Stimulated activated naive CD8-positive, alpha-beta T cell treated with anti-CD3 and anti-CD28 coated beads, Interleukin-15, amount 100 ng/mL, for 72 hours (primary cell): ENCODE results near the gene CLMN.
"Not testable (repeated sequence)": the region's sequence is repeated elsewhere in the genome, so short reads cannot be mapped to it uniquely, and the experiment has no call there.

Source experiments
- ATAC-seq: fragments of 150-1000 bp; cut with Tn5 transposase; 2 replicates; pipeline ENCODE4 v1.10.0; 2021; ENCODE audit warnings: mild to moderate bottlenecking, moderate library complexity
- DNase-seq, 2 donors: peaks; one replicate each; pipeline ENCODE4 v3.0.0; 2021 to 2022
- H3K27ac Mint-ChIP-seq, 2 donors: one replicate each; pipeline ENCODE4 v1.8.0; 2022; ENCODE audit warnings: mild to moderate bottlenecking in 2 of 2, mixed read lengths in 2 of 2, moderate library complexity in 2 of 2
- H3K27me3 Mint-ChIP-seq: one replicate; pipeline ENCODE4 v1.8.0; 2022; ENCODE audit warnings: mixed read lengths
- H3K4me1 Mint-ChIP-seq: one replicate; pipeline ENCODE4 v1.8.0; 2022; ENCODE audit warnings: mild to moderate bottlenecking, mixed read lengths
- H3K4me3 Mint-ChIP-seq, 2 donors: one replicate each; pipeline ENCODE4 v1.8.0; 2022; ENCODE audit warnings: mild to moderate bottlenecking in 2 of 2, mixed read lengths in 2 of 2, moderate library complexity in 1 of 2
- H3K9me3 Mint-ChIP-seq, 2 donors: one replicate each; pipeline ENCODE4 v1.8.0; 2022; ENCODE audit warnings: mixed read lengths in 2 of 2

Gene CLMN

DNA sequence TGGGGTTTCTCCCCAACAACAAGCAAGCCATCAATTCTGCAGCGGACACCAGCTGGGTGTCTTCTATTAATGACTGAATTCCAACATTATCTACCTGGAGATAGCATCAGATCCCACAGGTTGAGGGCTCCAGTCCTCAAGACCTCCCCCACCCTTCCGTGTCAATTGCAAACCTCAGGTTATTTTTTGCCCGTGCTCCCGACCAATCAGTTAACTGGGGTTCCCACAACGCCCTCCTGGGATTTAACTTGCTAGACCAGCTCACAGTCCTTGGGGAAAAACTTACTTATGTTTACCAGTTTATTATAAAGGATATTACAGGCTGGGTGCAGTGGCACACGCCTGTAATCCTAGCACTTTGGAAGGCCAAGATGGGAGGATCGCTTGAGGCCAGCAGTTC is 172.1 kb downstream of the CLMN start:
- H3K4me3 Mint-ChIP-seq: no peak overlapping the region
- H3K9me3 Mint-ChIP-seq: peaks cover 7 to 13% of the 10 kb centered on the region in 2 donors
- DNase-seq: no peak

DNA sequence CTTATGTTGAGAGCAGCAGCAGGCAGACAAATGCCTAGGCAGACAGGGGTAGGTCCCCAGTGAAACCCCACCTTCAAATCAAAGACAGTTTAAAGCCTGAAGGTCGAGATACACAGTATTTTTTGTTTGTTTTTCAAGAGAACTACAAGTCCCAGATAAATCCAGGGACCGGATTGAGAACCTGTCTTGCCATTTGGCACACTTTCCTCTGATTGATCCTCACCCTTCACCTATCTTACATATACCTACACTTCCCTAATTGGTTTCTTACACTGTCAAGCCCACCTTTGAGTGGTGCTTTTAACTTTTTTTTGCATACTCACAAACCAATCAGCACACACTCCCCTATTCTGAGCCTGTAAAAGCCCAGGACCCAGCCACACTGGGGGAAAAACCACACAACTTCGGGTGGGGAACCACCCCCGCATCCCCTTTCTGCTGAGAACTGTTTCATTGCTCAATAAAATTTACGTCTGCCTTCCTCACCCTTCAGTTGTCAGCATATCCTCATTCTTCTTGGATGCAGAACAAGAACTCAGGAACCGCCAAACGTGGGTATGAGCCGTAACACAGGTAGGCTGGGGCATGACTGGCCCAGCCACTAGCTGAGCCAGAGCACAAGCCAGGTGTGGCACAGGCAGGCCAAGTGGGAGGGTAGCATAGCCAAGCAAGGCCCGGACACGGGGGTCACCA is 173.5 kb downstream of the CLMN start:
- no peak for ATAC-seq
- peaks cover 91% of the 10 kb centered on the region for H3K4me1 Mint-ChIP-seq
- H3K4me3 Mint-ChIP-seq: no peak overlapping the region
- H3K27me3 Mint-ChIP-seq: no peaks in the 10 kb centered on the region
- peaks cover 7 to 13% of the 10 kb centered on the region in 2 donors for H3K9me3 Mint-ChIP-seq
- no peak for DNase-seq
- H3K27ac Mint-ChIP-seq: no peak overlapping the region

More for the DNA sequence above, 172.1 kb downstream of the CLMN start:
- no peak for ATAC-seq
- H3K27ac Mint-ChIP-seq: peak overlapping the region in 1 of 2 donors; percentile 40
- no peaks in the 10 kb centered on the region for H3K27me3 Mint-ChIP-seq
- H3K4me1 Mint-ChIP-seq: peaks cover 91% of the 10 kb centered on the region

DNA sequence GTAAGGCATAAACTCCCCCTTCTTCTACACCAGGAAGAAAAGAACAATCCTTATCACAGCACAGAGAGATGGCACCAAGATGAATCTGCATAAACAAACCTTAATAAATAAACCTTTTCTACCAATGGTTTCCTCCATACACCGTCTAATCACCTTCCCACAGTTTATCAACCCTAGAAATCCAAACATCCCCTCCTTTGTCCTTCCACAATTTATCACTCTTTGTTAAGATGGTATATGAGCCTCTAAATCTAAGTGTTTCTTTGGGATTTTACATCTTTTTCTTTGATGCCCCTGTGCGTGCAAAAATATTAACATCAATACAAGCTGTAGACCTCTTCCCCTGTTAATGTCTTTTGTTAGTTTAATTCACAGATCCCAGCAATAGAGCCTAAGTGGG is 174.9 kb downstream of the CLMN start:
- Mint-ChIP-seq H3K4me1 (peaks cover 88% of the 10 kb centered on the region), H3K27ac (no peak overlapping the region), H3K4me3 (peak overlapping the region in 1 of 2 donors; percentile 23), H3K9me3 (peaks cover 7 to 13% of the 10 kb centered on the region in 2 donors), H3K27me3 (no peaks in the 10 kb centered on the region)
- ATAC-seq (no peak), DNase-seq (no peak)

DNA sequence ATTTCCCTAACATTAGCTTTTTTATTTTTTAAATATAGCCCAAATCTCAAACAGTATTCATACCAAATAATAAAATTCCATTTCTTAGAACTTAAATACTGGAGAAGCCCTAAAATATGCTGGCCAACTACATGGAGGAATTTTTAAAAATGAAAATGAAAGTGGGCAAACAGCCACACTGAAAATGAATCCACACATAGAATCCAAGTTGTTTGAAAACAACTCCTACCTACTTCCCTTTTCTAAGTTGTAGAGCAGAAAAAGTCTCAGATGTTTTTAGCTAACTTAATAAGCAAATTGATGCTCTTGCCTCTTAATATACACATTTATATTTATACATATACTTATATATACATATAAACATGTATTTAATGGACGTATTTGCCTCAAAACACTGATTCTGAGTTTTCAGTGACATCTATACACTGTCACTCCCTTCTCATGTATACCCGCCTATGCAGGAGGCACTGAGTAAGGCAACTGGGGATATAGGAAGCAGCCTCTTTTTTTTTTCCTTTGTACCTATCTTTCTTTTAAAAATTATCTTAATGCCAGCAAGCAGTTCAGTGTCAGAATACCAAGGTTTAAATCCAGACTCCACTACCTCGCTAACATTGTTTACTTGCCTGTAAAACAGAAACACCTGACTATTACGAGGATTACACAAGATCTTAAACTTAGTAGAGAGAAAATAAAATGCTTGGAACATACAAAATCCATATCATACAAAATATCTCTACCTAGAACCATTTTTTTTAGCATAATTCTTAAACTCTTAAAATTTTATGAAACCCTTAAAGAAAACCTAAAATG is 175.7 kb downstream of the CLMN start:
- ATAC-seq (no peak), DNase-seq (no peak)
- no peaks in the 10 kb centered on the region for H3K27me3 Mint-ChIP-seq
- H3K4me1 Mint-ChIP-seq: peaks cover 89% of the 10 kb centered on the region
- peak overlapping the region in 1 of 2 donors; percentile 35 for H3K4me3 Mint-ChIP-seq
- H3K9me3 Mint-ChIP-seq: peaks cover 7 to 13% of the 10 kb centered on the region in 2 donors
- peak overlapping the region in 1 of 2 donors; percentile 14 for H3K27ac Mint-ChIP-seq

DNA sequence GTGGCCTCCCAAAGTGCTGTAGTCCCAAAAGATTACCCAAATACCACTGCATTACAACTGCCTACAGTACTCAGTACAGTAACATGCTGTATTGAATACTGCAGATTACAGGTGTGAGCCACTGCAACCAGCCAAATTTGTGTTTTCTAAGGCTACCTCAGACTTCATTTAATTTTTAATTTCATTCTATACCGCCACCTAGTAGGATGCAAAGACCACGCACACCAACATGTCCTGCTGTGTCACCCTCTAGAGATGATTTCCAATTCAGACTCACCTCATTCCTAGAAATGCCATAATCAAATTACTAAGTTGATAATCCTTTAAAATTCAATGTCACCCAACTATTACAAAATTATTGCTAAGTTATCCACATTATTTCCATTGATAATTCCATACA is 177.5 kb downstream of the CLMN start:
- Mint-ChIP-seq H3K27ac (no peak overlapping the region), H3K4me1 (peaks cover 88% of the 10 kb centered on the region), H3K27me3 (no peaks in the 10 kb centered on the region), H3K9me3 (peaks cover 4 to 13% of the 10 kb centered on the region in 2 donors), H3K4me3 (no peak overlapping the region)
- ATAC-seq: no peak
- DNase-seq: no peak

DNA sequence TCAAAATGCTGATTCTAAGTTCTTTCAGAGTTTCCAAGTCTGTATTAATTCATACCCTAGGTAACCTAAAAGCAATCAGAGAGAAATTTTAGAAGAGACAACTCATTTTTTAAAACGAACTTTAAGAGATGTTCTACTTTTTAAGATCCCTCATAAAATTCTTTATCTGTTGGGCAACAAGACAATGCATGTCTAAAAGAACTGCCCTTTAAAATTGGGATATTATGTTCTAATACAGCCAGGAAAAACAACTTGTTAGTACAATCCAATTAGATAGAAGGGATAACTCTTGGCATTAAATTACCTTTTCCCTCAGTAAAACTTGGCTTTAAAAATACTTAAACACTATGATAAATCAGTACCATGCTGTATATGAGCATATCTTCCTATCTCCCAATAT is 178.0 kb downstream of the CLMN start:
- Mint-ChIP-seq H3K27ac (no peak overlapping the region), H3K4me1 (peaks cover 88% of the 10 kb centered on the region), H3K27me3 (no peaks in the 10 kb centered on the region), H3K9me3 (peaks cover 7 to 10% of the 10 kb centered on the region in 2 donors), H3K4me3 (no peak overlapping the region)
- ATAC-seq (no peak), DNase-seq (no peak)

DNA sequence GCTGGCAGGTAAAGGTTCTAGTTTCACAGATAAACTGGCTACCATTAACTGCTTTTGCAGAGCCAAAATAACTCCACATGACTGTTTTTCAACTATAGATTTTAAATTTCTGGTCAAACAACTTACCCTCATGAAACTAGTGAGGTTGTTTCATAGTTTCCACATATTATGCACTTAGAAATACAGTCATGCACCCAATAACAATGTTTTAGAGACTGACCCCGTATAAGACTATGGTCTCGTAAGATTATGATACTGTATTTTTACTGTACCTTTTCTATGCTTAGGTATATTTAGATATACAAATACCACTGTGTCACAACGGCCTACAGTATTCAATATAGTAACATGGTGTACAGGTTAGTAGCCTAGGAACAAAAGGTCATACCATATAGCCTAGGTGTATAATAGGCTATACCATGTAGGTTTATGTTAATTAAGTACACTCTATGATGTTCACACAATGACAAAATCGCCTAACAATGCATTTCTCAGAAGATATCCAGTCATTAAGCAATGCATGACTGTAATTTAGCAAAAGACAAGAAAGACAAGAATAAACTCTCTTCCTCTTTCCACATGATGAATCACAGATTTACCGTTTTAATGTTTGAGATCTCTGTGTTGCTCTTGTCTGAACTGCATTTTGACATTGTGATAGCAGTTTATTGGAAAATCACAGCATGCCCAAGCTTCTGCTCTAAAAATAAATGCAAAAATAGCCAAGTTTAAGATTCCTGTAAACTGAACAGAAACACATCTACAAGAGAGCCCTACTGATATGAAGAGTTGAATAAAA is 179.4 kb downstream of the CLMN start:
- ATAC-seq: peak; percentile 46
- H3K27ac Mint-ChIP-seq: no peak overlapping the region

DNA sequence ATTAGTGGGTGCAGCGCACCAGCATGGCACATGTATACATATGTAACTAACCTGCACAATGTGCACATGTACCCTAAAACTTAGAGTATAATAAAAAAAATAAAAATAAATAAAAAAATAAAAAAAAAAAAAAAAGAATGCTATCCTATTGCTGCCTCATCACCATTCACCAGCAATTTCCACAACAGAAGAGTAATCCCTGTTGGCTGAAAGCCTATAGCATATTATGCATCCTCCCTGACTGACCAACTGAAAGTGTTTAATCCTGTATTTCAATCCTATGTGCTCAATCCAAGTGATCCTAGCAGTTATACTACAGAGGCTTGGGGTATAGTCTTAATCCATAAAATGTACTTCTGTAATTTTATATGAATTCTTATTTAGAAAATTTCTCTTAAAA is 180.8 kb downstream of the CLMN start:
- Mint-ChIP-seq H3K4me1 (peaks cover 84% of the 10 kb centered on the region), H3K9me3 (peaks cover 0 to 5% of the 10 kb centered on the region in 2 donors), H3K27ac (no peak overlapping the region), H3K4me3 (no peak overlapping the region), H3K27me3 (no peaks in the 10 kb centered on the region)
- ATAC-seq (no peak), DNase-seq (no peak)

More for the DNA sequence above, 179.4 kb downstream of the CLMN start:
- no peak for DNase-seq
- Mint-ChIP-seq H3K4me1 (peaks cover 86% of the 10 kb centered on the region), H3K27me3 (no peaks in the 10 kb centered on the region), H3K4me3 (no peak overlapping the region), H3K9me3 (peaks cover 5 to 7% of the 10 kb centered on the region in 2 donors)

DNA sequence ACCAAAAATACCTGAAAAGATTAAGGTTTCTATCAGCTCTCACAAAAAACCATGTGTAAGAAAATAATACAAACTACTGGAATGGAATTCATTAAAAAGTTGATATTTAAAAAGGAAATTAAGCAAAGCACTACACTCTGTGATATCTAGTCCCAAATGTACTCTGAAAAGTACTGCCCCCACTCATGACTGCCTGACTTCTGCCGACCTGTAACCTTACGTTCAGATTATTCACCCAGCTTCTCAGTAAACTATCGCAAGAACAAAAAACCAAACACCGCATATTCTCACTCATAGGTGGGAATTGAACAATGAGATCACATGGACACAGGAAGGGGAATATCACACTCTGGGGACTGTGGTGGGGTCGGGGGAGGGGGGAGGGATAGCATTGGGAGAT is 181.3 kb downstream of the CLMN start:
- not testable (repeated sequence) for ATAC-seq, H3K27ac Mint-ChIP-seq, H3K27me3 Mint-ChIP-seq, DNase-seq, H3K9me3 Mint-ChIP-seq, H3K4me3 Mint-ChIP-seq
- H3K4me1 Mint-ChIP-seq: peaks cover 81% of the 10 kb centered on the region

DNA sequence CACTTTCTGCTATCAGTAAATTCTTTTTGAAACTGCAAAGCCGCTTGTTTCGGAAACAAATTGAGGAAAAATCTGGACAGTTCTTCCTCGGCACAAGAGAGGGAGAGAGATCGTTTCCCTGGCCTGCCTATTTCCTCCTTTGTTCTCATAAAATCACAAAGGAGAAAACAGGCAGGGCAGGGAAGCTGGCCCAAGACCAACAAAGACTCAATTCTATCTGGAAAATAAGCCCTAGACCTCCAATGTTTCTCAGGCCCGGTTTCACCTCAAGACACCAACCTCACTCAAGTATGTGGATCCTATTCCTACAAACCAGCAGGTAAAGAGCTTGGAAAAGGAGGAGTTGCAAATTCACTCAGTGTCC is 181.9 kb downstream of the CLMN start:
- Mint-ChIP-seq H3K27ac (peak overlapping the region in 1 of 2 donors; percentile 27), H3K4me3 (no peak overlapping the region), H3K9me3 (peaks cover 0 to 5% of the 10 kb centered on the region in 2 donors), H3K4me1 (peaks cover 74% of the 10 kb centered on the region), H3K27me3 (no peaks in the 10 kb centered on the region)
- DNase-seq (no peak), ATAC-seq (no peak)

DNA sequence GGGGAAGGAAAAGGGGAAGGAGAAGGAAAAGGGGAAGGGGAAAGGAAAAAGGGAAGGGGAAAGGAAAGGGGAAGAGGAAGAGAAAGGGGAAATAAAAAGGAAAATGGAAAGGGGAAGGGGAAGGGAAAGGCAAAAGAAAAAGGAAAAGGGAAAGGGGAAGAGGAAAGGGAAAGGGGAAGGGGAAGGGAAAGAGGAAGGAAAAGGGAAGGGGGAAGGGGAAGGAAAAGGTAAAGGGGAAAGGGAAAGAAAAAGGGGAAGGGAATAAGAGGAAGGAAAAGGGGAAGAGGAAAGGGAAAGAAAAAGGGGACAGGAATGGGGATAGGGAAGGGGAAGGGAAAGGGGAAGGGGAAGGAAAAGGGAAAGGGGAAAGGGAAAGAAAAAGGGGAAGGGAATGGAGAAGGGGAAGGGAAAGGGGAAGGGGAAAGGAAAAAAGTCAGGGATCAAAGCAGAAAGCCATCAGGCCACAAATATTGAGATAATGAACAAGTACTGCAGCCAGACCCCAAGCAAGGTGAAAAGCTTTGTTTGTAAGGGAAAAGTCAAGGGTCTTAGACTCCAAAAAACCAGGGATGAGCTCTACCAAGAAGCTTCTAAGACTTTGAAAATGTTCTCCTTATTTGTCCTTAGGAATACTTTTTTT is 182.4 kb downstream of the CLMN start:
- Mint-ChIP-seq H3K4me1 (peaks cover 70% of the 10 kb centered on the region), H3K27ac (peak overlapping the region; percentile 72 to 82), H3K4me3 (no peak overlapping the region), H3K9me3 (peaks cover 0 to 5% of the 10 kb centered on the region in 2 donors), H3K27me3 (no peaks in the 10 kb centered on the region)
- DNase-seq (no peak), ATAC-seq (no peak)

DNA sequence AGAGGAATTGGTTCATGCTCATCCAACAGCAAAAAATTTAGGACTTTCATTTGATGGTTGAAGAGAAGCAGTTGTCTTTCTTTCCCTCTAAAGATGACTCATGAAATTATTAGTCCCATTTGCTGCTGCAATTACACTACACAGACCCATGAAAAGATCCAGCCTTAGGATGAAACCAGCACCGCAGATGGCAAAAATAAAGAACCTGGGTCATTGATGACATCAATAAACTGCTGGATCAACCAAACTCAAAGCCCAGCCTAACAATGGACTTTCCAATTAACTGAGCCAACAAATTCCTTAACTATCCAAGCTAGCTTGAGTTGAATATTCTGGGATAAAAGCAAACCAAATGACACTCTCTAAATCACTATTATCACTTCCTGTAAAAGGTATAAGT is 183.1 kb downstream of the CLMN start:
- ATAC-seq (no peak), DNase-seq (no peak)
- Mint-ChIP-seq H3K27ac (no peak overlapping the region), H3K27me3 (no peaks in the 10 kb centered on the region), H3K9me3 (peaks cover 0 to 5% of the 10 kb centered on the region in 2 donors), H3K4me3 (no peak overlapping the region), H3K4me1 (peaks cover 64% of the 10 kb centered on the region)

DNA sequence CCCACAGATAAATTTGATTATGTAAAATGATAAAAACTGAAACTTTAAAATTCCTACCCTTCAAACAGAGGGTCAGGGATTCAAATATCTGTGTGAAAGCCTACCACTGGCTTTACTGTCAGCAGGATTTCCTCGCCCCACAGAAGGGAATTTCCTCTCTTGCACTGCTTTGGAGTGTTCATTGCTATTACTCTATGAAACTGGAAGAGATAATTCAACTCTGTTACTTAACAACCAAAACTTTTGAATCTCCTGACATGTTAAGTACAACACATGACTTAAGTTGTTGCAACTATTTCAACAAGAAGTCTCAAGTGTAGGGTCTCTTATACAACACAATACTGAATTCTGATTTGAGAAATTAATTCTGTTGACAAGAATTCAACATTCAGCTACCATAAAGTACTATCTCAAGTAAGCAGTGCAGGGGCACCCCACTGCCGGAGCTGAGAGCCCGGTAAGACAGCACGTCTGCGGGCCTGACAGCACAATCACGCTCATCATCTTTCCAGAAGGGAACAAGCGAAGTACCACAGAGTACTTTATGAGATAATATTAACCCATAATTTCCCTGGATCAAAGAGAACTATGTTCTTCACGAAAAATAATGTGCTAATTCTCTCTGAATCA is 185.3 kb downstream of the CLMN start:
- Mint-ChIP-seq H3K9me3 (peaks cover 0 to 5% of the 10 kb centered on the region in 2 donors), H3K4me1 (peaks cover 47% of the 10 kb centered on the region), H3K4me3 (peak overlapping the region in 1 of 2 donors; percentile 26), H3K27ac (peak overlapping the region; percentile 63 to 74), H3K27me3 (no peaks in the 10 kb centered on the region)
- peak; percentile 48 for ATAC-seq
- DNase-seq: no peak

DNA sequence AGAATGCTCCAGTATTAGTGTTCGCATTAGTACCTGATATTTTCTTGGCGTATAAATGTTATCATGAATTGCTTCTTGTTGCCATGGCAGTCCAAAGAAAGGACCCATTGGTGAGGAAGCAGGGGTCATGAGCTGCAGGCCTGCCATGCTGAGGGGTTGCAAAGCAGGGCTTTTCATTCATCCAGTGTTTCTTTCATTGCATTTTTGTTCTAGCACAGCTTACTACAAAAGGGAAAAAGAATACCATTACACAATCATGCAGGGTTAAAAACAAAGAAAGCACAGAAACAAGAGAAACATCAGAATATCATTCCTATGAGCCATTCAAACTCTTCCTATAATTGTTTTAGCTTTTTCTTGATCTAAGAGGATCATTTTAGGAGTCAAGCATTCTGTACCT is 186.4 kb downstream of the CLMN start:
- DNase-seq: no peak
- Mint-ChIP-seq H3K27me3 (no peaks in the 10 kb centered on the region), H3K4me1 (peaks cover 48% of the 10 kb centered on the region), H3K27ac (no peak overlapping the region), H3K9me3 (peaks cover 0 to 5% of the 10 kb centered on the region in 2 donors), H3K4me3 (no peak overlapping the region)
- no peak for ATAC-seq

DNA sequence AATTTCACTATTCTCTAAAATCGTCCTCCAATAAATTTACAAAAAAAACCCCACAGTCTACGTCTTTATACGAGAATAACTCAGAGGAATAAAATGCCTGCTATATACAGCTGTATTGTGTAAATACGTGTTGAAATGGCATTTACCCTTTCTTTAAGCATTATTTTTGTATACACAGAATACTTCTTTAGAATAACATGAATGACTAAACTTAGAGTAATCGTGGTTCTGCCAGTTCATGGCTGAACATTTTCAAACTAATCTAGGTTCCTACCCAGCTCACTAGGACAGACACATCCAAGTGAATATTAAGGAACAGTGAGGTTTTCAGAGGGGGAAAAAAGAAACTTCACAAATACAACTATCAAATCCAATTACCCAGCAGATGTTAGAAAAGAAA is 186.9 kb downstream of the CLMN start:
- H3K27ac Mint-ChIP-seq: no peak overlapping the region
- ATAC-seq (no peak), DNase-seq (no peak)
- H3K4me1 Mint-ChIP-seq: peaks cover 46% of the 10 kb centered on the region
- no peak overlapping the region for H3K4me3 Mint-ChIP-seq
- H3K9me3 Mint-ChIP-seq: peaks cover 0 to 5% of the 10 kb centered on the region in 2 donors
- H3K27me3 Mint-ChIP-seq: no peaks in the 10 kb centered on the region
